Kidney (tissue), 14 donors: ENCODE measurements around the gene RAB33B. TPM values are rescaled to one million over a fixed set of nuclear protein-coding genes. Genes with fewer than 3 reads are reported as not detected.
A peak's percentile ranks its signal among the peaks of the same experiment; 100 is the strongest.

Experiments
- DNase-seq, 5 donors: peaks; one replicate each; pipeline ENCODE4 v3.0.0-alpha.2; 2013 to 2020
- FAIRE-seq: peaks from 2 replicates; lab custom pipeline; 2012; peaks lifted over from hg19 to GRCh38; lab: Jason Lieb, UNC
- H3K27ac ChIP-seq, 2 donors: one replicate each; pipeline ENCODE4 v1.7.0; 2013; ENCODE audit warnings: low read depth in 2 of 2, low read length in 2 of 2, inconsistent platforms in 1 of 2
- H3K27me3 ChIP-seq: one replicate; pipeline ENCODE4 v1.7.1; 2013; ENCODE audit warnings: low read length, inconsistent platforms; ENCODE audit not compliant: control insufficient read depth, insufficient read depth
- H3K36me3 ChIP-seq, 3 donors: one replicate each; pipeline versions ENCODE4 v1.7.0 to v1.7.1; 2013; ENCODE audit warnings: low read length in 3 of 3, control low read depth in 1 of 3, inconsistent platforms in 1 of 3; ENCODE audit not compliant: insufficient read depth in 3 of 3, control insufficient read depth in 2 of 3
- H3K4me1 ChIP-seq, 3 donors: one replicate each; pipeline versions ENCODE4 v1.7.0 to v1.7.1; 2013; ENCODE audit warnings: low read length in 3 of 3, inconsistent platforms in 1 of 3, low read depth in 1 of 3; ENCODE audit not compliant: control insufficient read depth in 2 of 3, insufficient read depth in 2 of 3
- H3K4me3 ChIP-seq, 3 donors: one replicate each; pipeline versions ENCODE4 v1.7.0 to v1.8.1; 2013; ENCODE audit warnings: low read length in 3 of 3, control low read depth in 1 of 3, inconsistent platforms in 1 of 3
- H3K9ac ChIP-seq, 3 donors: one replicate each; pipeline versions ENCODE4 v1.7.0 to v1.7.1; 2013; ENCODE audit warnings: low read length in 3 of 3, control low read depth in 1 of 3, inconsistent platforms in 1 of 3
- H3K9me3 ChIP-seq, 3 donors: one replicate each; pipeline versions ENCODE4 v1.7.0 to v1.7.1; 2013; ENCODE audit warnings: low read length in 3 of 3, control low read depth in 1 of 3, inconsistent platforms in 1 of 3; ENCODE audit not compliant: control insufficient read depth in 2 of 3, insufficient read depth in 1 of 3
- intact Hi-C: fragments of 100-400 bp; cut with DNase I; formaldehyde crosslinking; loops from one replicate; pipeline ENCODE4 v1.11.1; 2022
- polyA plus RNA-seq: library from polyadenylated mRNA; stranded (reverse); fragments of 350-450 nt; fragmentation: Illumina TruSeq; extraction: RNeasy Lipid Tissue Mini Kit (QIAGEN cat#74804); gene quantifications from one replicate; pipeline ENCODE4 v1.2.3, GENCODE V29; 2014; ENCODE audit warnings: low read depth, low replicate concordance; ENCODE audit not compliant: insufficient read depth
- total RNA-seq: library from RNA; stranded (reverse); fragmentation: NEBNext Ultra II Directional; extraction: Animal tissue kit (Norgen Biotek cat#: 25700); gene quantifications from one replicate; pipeline ENCODE4 v1.2.1, GENCODE V29; 2021
- TF ChIP-seq, protein P1 (sequence below): IDR thresholded peaks from 3 replicates; pipeline ENCODE4 v1.5.1; 2012; ENCODE audit warnings: mild to moderate bottlenecking, moderate library complexity, borderline replicate concordance; ENCODE audit not compliant: insufficient read depth; ENCODE audit errors: extremely low read depth
- donor health status: control.
- donor health status: control.
- donor health status: control.
- donor health status: control.
- donor health status: control.
- donor health status: DM: yes; HTN: yes; CAD: no.
- donor health status: Normal renal cell carcinoma (clear cell type).

The RAB33B gene
- total and polyA plus RNA-seq, 2 donors from 2014 or later = 2.5 to 9.8 TPM

DNA sequence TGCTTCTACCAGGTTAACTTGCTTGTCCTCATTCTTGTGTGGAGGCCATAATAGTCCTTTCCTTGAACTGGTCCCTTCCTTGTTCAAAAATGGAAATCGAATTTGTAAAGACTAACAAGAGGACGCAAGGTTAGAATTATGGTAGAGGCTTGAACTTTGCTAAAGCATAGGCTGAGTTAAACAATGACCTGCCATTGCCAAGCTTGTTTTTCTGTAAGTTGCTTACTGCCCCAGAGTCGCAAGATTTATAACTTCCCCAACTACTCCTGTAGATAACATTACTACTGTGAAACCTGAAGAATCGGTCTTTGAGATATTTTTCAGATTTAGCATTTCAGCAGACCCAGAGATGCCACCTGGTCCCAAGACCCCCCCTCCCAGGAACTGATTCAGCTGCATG lies 45.3 kb downstream of the RAB33B start:
- TF ChIP-seq, protein P1, sequence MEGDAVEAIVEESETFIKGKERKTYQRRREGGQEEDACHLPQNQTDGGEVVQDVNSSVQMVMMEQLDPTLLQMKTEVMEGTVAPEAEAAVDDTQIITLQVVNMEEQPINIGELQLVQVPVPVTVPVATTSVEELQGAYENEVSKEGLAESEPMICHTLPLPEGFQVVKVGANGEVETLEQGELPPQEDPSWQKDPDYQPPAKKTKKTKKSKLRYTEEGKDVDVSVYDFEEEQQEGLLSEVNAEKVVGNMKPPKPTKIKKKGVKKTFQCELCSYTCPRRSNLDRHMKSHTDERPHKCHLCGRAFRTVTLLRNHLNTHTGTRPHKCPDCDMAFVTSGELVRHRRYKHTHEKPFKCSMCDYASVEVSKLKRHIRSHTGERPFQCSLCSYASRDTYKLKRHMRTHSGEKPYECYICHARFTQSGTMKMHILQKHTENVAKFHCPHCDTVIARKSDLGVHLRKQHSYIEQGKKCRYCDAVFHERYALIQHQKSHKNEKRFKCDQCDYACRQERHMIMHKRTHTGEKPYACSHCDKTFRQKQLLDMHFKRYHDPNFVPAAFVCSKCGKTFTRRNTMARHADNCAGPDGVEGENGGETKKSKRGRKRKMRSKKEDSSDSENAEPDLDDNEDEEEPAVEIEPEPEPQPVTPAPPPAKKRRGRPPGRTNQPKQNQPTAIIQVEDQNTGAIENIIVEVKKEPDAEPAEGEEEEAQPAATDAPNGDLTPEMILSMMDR = no peak
- Histone ChIP-seq H3K9ac (no peak overlapping the region), H3K4me3 (no peak overlapping the region), H3K27me3 (no peaks in the 10 kb centered on the region), H3K4me1 (no peaks in the 10 kb centered on the region), H3K9me3 (no peaks in the 10 kb centered on the region), H3K36me3 (no peaks in the 10 kb centered on the region), H3K27ac (no peak overlapping the region)
- FAIRE-seq (no peak), DNase-seq (peak in 2 of 5 donors; percentile 61 to 63)
- intact Hi-C loops = no loop called here

DNA sequence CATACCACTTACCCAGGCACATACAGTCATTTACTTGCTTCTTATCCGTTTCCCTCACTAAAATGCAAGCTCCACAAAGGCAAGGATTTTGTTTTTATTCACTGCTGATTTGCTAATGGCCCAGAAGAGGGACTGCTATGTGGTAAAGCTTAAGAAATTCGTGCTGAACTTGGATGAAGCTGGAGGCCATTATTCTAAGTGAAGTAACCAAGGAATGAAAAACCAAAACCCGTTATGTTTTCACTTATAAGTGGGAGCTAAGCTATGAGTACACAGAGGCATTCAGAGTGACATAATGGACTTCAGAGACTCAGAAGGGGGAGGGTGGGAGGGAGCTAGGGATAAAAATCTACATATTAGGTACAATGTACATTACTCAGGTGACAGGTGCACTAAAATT lies 47.2 kb downstream of the RAB33B start:
- intact Hi-C loops = no loop called here
- no peak overlapping the region for H3K27ac ChIP-seq
- H3K9me3 ChIP-seq = no peaks in the 10 kb centered on the region
- no peaks in the 10 kb centered on the region for H3K36me3 ChIP-seq
- TF ChIP-seq, protein P1 = no peak
- FAIRE-seq = no peak
- no peaks in the 10 kb centered on the region for H3K4me1 ChIP-seq
- DNase-seq = no peak
- no peaks in the 10 kb centered on the region for H3K27me3 ChIP-seq
- H3K4me3 ChIP-seq = no peak overlapping the region
- no peak overlapping the region for H3K9ac ChIP-seq

DNA sequence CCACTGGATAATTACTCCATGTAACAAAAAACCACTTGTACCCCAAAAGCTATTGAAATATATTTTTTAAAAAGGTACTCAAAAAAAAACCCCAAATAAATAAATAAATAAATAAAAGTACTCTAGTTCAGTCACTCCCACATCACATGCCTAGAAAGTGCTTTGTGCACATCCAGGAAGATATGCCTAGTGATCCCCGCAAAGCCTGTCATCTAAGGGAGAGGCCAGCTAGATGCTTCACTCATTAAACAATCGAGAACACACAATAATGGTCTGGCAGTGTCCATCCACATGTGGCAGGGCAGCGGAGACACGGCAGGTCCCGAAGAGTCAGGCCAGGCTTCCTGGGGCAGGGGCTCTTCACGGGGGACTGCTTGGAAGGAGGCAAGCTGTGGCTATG lies 47.6 kb downstream of the RAB33B start:
- DNase-seq (peak in 1 of 5 donors; percentile 28), FAIRE-seq (no peak)
- Histone ChIP-seq H3K27me3 (no peaks in the 10 kb centered on the region), H3K9me3 (no peaks in the 10 kb centered on the region), H3K9ac (no peak overlapping the region), H3K36me3 (no peaks in the 10 kb centered on the region), H3K27ac (no peak overlapping the region), H3K4me3 (no peak overlapping the region), H3K4me1 (no peaks in the 10 kb centered on the region)
- intact Hi-C loops = no loop called here
- TF ChIP-seq, protein P1 = no peak
